GM19397 (cell line): ENCODE data around the gene STIM1.
A peak's percentile ranks its signal among the peaks of the same experiment; 100 is the strongest.
"Not testable (repeated sequence)": the region's sequence is repeated elsewhere in the genome, so short reads cannot be mapped to it uniquely, and the experiment has no call there.

Experiments
- ATAC-seq: cut with Tn5 transposase; IDR thresholded peaks from one replicate; pipeline ENCODE4 v1.9.1; 2021; ENCODE audit warnings: mild to moderate bottlenecking, moderate library complexity; ENCODE audit not compliant: unreplicated experiment

Gene STIM1

GRCh38 chr11:3854977-3855807, at the start of gene STIM1:
Gene STIM1, plus strand, starts transcription at chr11:3855664. Its CDS starts 607 bp downstream, at chr11:3856271.
- peak; percentile 70 for ATAC-seq

DNA sequence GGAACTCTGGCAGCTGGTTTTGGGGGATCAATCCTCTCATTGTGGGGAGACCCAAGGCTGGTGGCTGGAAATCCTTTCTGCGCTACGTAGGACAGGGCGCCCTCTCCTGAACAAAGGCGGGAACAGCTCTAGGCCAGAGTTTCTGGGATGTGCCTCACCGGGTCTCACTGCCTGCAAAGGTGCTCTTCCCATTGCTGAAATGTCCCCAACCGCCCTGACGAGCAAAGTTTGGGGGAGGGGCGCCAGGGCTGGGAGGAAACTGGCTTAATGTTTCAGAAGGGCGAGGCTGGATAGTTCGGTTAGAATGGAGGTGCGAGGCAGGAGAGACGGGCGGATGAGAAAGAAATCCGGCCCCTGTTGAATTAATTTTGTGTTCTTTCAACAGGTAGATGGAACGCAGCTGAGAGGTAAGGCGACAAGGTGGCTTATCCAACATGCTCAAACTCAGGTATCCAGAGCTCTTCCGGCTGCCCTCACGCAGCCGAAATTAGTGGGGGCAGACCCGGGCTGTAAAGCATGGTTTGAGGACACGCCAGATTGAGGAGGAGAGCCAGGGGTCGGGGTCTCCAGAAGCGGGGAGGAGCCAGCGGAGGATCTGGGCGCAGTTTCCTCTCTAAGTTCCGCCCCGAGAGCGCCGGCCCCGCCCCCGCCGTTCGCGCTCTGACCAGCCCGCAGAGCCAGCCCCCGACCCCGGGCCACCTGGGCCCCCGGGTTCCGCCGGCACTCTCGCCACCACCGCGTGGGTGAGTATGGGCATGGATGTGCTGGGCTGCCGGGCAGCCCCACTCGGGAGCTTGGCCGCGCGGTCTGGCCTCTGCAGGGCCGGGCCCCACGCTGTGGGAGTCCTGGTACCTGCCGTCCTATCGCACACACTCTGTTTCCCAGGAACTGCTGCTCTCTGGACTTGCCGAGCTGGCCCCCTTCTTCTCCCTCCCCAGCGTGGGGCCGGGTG, 47.3 kb upstream of the STIM1 start, which contains the start of gene PGAP2:
TSS of gene PGAP2 (plus strand) at position 652 of the 952 bp plus-strand sequence. CDS start 2,700 bp downstream, outside the sequence.
- ATAC-seq, result peak; percentile 66

DNA sequence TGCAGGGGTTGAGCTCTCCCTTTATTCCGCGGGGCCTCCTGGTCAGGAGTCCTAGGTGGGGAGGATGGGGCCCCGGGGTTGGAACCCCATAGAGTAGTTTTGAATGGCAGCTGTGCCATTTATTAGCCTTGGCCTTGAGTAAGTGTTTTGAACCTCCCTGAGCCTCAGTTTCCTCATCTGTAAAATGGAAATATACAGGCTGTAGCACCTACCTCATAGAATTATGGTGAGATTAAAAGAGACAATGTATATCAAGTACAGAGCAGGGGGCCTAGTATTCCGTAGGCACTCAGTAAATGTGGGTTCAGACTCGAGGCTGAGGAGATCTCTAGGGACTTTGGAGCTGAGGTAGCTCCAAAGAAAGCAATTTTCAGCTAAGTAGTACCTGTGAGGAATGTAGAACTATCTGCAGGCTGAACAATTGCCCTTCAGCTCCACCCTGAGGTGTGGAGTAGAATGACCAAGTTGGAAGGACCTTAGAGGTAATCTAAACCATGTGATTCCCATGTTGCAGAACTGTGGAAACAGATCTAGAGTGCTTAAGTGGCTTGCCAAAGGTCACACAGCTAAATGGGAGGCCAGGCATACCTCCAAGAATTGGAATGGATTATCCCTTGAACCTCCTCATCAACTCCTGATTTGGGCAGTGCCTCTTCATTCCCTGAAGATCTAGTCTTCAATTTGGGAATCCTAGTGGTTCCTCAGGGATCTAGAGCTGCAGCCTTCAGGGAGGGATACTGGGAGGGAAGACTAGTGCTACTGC, 46.4 kb upstream of the STIM1 start:
- ATAC-seq, result no peak

DNA sequence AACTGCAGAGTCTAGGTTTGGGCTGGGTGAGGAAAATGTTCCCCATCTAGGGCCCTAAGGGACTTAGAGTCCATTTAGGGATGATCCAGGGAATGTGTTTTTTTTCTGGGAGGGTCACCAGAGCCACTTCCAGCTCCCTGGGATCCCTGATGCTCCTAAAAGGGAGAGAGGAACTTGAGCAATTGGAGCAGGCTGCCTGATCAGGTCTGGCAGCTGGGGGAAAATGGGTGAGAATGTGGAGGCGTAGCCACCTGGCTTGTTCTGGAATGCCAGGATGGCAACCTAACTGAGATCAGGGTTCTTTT, 45.9 kb upstream of the STIM1 start:
- ATAC-seq, result no peak

GRCh38 chr11:3810446-3810845, 45.0 kb upstream of the STIM1 start:
- no peak for ATAC-seq

DNA sequence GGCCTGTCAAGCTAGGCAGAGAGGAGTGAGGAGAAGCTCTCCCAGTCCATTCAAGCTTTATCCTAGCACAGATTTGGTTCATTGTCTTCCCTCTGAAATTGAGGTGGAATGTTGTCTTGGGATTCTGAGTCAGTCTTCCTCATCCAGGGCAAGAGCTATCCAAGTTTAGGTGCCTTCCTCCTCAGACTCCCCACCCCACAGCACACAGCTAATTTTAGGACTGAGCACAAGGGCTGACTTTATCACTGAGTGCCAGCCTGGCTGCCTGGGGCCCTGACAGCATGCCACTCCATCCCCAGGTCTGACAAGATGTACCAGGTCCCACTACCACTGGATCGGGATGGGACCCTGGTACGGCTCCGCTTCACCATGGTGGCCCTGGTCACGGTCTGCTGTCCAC, 44.5 kb upstream of the STIM1 start:
- ATAC-seq, result no peak

GRCh38 chr11:3814832-3815231, 40.6 kb upstream of the STIM1 start:
- ATAC-seq, result not testable (repeated sequence)

DNA sequence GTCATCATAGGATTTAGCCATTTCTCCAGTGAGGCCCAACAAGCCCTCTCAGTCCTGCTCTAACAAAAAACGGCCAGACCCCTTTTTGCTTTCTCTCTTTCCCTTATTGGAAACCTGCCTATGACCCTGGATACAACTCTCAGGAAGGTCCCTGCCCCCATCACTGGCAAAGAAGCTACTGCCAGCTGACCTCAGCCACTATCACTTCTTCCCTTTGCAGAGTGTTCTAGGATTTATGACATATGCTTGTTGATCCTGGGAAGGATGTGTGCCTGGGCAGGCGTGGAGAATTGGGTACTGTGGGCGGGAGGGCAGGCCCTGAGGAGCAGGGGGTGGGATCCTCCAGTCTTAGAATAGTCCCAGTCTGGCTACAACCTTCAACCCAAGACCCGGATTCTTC, 39.6 kb upstream of the STIM1 start:
- no peak for ATAC-seq

GRCh38 chr11:3816673-3817072, 38.8 kb upstream of the STIM1 start:
- no peak for ATAC-seq

- no peak for ATAC-seq
These were observed 38.2 kb upstream of the STIM1 start for GRCh38 chr11:3817181-3817800.

DNA sequence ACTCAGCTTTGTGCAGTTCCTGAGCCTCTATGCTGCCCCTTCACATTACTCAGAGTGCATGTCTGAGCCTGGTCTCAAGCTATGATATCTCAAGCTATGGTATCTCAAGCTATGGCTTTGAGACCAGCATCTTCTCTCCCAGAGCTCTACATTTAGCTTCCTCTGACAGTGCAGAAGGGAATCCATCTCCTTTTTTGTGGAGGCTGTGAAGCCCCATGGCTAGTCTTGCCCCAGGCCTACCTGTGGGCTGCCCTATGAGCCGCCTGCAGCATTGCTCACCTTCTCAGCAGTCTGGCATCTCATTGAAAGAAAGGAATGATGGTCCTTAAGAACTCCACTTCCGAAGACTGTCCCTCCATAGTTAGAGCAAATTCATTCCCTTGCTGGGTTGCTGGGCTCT, 34.5 kb upstream of the STIM1 start:
- ATAC-seq, result no peak

DNA sequence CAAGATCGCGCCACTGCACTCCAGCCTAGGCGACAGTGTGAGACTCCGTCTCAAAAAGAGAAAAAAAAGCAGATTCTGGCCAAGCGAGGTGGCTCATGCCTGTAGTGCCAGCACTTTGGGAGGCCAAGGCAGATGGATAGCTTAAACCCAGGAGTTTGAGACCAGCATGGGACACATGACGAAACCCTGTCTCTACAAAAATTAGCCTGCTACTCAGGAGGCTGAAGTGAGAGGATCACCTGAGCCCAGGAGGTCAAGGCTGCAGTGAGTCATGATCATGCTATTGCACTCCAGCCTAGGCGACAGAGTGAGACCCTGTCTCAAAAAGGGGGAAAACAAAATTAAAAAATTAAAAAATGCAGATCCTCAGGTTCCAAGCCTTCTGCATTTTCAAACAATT, 33.2 kb upstream of the STIM1 start:
- ATAC-seq, result no peak

GRCh38 chr11:3823303-3823702, 32.2 kb upstream of the STIM1 start:
- ATAC-seq, result no peak

DNA sequence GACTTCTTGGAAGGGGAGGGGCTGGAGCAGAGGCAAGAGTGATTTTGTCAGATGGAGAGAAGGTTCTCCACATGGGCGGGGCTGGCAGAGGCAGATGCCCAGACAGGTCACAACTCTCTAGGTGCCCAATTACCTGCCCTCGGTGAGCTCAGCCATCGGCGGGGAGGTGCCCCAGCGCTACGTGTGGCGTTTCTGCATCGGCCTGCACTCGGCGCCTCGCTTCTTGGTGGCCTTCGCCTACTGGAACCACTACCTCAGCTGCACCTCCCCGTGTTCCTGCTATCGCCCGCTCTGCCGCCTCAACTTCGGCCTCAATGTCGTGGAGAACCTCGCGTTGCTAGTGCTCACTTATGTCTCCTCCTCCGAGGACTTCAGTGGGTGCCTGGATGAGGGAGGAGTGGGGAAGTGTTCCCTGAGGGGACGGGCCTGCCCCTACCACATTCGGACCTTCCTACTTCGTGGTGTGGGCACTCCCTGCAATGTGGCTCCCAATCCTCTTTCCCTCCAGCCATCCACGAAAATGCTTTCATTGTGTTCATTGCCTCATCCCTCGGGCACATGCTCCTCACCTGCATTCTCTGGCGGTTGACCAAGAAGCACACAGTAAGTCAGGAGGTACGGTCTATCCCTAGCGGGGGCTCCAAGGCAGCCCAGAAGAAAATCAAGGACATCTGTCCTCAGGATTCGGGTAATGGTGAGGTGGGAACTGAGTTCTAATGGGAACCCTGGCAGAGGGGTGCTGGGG, 31.5 kb upstream of the STIM1 start:
- ATAC-seq, result no peak

DNA sequence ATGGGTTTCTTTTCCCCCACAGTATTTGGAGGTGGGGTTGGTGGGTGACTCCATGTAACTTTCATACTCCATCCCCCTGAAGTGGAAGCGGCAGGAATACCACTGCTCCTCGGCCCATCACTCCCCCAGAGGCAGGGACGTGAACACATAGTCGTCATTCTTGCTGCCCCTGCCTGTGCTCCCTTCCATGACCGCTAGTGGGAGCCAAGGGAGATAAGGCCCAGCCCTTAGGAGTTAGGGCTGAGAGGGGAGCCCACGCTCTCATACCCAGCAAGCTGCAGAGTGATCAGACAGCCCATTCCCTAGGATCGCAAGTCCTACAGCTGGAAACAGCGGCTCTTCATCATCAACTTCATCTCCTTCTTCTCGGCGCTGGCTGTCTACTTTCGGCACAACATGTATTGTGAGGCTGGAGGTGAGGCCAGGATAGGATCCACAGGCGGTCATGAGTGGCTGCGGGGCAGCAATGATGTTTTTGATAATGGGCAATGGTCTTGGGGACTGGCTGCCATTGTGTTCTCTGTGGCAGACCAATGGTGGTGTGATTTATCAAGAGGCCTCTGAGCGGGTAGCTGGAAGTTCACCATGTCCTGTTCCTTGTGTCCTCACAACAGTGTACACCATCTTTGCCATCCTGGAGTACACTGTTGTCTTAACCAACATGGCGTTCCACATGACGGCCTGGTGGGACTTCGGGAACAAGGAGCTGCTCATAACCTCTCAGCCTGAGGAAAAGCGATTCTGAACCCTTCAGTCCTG, 30.6 kb upstream of the STIM1 start:
- peak; percentile 82 for ATAC-seq

- ATAC-seq, result no peak
These were observed 29.9 kb upstream of the STIM1 start for GRCh38 chr11:3825473-3826154.

DNA sequence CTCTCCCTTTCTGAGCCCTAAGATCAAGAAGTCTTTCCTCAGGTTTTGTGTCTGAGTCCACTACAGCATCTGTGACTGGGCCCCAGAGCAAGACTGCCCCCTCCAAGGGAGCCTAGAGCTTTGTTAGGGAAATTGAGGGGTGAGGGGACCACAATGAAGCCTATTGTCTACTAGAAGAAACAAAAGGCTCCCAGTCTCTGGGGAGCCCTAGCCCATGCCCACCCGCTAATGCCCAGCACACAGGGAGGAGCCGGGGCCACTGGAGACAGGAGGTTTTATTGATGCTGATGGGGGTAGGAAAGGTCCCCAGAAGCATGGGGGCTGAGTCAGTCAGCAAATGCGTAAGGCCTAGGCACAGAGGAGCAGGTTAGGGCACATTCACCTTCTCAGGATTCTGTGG, 28.7 kb upstream of the STIM1 start:
- no peak for ATAC-seq

- ATAC-seq, result no peak
These were observed 27.9 kb upstream of the STIM1 start for GRCh38 chr11:3827434-3828186.
